Activated CD4-positive, CD25-positive, alpha-beta regulatory T cell (primary cell): ENCODE data around the gene COL20A1.

Experiments
- DNase-seq, 4 experiments: peaks; one replicate each; lab custom pipeline; 2025; lab: John Stamatoyannopoulos, UW

COL20A1 gene

DNA sequence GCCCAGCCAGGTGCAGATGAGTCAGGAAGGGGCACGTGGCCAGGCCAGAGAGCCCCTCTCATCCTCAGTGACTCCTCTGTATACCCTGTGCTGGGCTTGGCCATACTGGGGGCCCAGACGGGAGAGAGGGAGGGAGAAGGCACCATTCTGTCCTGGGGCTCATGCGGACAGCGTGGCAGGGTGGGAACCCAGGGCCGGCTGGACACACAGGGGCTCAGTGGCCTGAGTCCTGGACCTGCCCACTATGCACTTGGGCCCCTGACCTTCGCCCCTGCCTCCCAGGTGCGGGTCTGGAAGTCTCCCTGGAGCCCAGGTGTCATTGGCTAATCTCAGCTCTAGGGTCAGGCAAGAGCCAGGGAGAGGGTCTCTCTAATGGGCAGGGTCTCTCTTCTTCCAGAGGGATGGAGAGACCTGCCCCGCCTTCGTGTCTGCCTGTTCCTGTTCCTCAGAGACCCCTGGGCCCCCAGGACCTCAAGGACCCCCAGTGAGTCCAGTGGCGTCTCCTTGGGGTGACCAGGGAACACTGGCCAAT, 27.7 kb downstream of the COL20A1 start:
- DNase-seq, result no peak

DNA sequence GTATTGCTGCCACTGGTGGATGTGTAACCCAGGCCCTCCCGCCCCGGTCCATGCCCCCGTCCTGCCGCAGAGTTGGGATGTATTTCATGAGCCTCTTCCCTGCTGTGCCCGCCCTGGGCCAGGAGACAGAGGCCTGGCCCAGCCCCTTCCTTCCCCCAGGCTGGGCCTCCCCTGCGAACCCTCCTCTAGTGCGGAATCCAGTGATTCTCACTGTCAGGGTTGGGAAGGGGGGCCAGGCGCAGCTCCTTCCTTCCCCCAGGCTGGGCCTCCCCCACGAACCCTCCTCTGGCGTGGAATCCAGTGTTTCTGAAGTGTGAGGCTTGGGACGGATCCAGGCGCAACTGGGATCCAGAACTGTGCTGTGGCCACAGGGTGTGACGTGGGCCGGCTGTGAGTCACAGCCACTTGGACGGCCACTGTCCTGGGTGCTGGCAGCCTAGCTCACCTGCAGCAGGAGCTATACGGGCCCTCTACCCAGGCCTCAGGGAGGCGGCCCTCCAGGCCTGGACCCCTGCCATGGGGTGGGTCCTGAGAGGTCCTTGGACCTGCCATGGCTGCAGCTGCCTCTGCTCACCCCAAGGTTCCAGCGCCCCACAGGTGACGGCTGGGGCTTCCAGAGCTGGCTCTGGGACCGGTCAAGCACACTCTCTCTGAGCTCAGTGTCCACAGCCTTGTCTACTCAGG, 28.3 kb downstream of the COL20A1 start:
- DNase-seq, result no peak

DNA sequence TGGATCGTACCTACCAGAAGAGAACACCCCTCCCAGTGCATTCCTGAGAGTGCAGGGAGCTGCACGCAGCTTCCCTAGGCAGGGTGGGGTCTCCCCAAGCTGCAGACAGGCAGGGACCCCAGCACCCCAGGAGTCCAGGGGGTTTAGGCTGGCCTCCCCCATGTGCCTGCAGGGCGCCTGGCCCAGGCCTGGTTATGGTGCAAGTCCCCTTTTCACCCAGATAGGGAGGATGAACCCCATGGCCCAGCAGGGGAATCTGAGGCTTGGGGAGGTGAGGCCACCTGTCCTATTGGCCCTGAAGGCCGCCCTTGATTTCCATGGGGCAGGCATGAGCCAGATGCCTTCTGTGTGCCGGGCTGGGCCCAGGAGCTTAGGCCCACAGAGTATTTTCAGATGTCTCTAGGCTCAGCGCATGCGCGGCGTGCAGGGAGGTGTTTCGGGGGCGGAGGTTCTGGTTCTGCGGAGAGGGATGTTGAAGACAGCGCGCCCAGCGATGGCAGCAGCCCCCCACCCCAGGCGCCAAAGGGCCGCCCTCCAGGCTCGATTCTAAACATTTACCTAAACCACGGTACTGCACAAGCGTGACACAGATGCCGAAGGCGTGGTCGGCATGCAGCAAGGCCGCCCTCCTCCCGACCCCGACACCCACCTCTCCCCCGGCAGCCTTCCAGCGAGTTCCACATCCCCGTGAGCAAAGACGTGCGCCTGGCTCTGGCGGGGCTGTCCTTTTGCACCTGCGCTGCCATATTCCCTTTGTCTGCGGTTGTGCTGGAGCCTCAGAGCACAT, 29.4 kb downstream of the COL20A1 start:
- no peak for DNase-seq

DNA sequence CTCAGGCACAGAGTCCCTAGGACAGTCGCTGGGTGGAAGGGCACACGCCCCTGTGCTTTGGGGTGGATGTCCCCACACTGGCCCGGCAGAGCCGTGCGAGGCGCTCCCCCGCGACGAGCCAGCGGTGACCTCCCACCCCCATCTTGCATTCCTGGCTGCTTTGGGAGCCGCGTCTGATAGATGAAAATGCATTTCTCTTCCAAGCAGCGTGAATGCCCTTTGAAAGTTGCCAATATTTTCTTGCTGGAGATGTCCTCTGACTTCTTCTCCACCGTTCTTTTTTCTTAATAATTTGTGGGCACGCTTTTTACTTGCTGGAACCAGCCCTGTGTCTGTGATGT, 29.9 kb downstream of the COL20A1 start:
- DNase-seq, result no peak

DNA sequence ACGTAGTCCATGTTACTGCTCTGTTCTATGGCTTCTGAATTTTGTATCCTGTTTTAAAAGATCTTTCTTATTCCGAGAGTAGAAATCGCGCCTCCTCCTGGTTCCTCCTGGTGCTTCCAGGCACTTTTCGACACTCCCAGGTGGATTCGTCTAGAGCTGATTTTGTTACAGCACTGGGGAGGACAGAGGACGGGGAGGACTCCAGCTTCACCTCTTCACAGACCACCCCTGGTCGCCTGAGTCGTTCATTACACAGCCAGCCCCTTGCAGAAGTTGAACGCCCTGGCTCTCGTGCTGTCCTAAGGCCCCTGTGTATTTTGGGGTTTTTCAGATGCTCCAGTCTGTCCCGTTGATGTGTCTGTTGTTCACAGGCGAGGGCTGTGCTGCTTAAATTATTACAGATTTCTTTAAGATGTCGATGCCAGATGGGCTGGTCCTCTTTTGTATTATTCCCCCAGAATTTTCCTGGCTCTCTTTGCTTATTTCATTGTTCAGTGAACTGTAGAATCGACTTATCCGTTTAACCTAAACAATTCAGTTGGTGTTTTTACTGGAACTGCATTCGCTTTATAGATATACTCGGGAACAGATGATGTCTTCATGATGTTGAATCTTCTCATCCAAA, 30.5 kb downstream of the COL20A1 start:
- DNase-seq, result no peak

DNA sequence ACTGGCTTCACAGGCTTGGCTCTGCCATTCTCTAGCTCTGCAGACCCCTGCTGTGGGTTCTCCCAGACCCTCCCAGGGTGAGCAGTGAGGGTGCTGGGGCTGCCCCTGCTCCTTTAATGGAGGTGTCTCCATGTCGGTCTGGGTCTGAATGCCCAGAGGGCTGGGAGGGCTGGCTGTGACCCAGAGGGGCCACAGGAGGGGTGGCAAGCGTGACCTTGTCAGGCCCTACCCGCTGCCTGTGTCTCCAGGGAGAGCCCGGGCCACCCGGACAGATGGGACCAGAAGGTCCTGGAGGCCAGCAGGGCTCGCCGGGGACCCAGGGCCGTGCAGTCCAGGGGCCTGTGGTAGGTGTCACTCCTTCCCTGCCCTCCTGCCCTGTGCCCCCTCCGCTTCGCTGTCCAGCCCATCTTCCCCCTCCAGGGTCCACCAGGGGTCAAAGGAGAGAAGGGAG, 32.1 kb downstream of the COL20A1 start:
- no peak for DNase-seq

DNA sequence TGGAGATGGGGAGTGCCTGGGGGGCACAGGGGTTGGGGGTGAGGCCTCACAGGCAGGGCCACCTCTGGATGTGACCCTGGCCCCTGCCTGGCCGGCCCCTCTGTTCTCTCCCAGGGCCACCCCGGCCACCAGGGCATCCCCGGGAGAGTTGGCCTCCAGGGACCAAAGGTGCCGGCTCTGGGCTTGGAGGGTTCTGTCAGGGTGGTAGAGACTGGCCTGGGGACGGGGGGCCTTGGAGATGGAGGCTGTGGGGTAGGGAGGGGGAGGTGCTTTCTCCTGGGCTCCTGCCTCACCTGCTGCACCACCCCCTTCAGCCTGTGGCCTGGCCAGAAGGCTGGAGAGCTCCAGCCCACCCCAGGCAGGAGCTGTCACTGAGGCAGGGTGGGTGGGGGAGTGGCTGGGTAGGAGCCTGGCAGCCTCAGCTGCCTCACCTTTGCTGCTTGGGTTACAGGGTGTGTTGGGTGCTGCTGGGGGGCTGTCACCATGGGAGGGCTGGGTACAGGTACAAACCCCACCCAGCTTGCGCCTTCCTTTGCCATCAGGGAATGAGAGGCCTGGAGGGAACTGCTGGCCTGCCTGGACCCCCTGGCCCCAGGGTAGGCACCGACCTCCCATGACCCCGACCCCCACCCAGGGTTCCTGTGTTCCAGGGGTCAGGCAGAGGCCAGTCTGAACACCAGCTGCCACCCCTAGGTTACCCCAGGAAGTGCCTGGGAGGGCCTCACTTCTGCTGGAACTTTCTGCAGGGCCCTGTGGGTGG, 32.7 kb downstream of the COL20A1 start:
- DNase-seq, result no peak

DNA sequence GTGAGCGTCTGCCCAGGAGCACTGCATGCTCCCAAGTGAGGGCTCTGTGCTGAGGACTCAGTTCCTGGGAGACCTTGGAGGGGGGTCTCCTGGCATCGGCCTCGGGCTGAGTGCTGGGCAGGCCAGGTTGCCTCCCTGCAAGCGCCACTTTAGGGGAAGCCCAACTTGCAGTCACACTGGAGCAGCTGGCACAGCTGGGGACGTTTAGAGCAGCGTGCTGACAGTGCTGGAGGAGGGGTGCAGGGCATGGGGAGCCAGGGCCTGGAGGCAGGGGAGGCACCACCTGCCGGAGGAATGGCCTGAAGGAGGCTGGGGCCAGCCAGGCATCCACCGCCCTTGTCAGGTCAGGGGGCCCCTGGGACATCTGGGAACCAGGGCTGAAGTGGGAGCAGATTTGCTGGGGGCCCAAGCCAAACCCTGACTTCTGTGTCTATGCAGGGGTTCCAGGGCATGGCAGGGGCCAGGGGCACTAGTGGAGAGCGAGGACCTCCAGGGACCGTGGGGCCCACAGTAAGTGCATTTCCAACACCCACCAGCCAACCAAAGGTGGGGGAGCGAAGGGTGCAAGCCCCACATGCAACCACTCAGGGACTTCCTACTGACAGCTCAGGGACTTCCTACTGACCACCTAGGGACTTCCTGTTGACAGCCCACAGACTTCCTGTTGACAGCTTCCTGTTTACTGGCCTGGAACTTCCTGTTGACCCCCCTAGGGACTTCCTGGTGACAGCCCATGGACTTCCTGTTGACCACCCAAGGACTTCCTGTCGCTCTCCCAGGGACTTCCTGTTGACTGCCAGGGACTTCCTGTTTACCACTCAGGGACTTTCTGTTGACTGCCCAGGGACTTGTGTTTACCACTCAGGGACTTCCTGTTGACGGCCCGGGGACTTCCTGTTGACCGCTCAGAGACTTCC, 33.6 kb downstream of the COL20A1 start:
- DNase-seq, result no peak

DNA sequence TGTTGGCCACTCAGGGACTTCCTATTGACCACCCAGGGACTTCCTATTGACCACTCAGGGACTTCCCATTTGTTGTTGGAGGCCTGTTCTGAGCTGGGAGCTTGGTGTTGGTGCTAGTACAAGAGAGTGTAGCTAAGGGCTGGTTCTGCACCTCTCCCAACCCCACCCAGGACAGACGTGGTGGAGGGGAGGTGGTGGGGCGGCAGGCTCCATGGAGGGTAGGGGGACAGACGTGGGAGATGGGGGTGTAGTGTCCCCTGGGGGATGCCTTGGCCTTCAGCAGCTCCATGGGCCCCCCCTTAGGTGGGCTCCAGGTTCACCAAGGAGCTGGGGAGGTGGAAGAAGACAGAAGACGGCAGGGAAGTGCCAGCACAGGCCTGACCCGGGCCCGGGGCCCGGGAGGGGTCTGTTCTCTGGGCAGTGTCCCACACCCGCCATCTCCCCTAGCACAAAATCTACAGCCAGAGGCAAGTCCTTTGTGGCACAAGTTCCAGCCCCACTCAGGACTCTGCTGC, 34.3 kb downstream of the COL20A1 start:
- no peak for DNase-seq

DNA sequence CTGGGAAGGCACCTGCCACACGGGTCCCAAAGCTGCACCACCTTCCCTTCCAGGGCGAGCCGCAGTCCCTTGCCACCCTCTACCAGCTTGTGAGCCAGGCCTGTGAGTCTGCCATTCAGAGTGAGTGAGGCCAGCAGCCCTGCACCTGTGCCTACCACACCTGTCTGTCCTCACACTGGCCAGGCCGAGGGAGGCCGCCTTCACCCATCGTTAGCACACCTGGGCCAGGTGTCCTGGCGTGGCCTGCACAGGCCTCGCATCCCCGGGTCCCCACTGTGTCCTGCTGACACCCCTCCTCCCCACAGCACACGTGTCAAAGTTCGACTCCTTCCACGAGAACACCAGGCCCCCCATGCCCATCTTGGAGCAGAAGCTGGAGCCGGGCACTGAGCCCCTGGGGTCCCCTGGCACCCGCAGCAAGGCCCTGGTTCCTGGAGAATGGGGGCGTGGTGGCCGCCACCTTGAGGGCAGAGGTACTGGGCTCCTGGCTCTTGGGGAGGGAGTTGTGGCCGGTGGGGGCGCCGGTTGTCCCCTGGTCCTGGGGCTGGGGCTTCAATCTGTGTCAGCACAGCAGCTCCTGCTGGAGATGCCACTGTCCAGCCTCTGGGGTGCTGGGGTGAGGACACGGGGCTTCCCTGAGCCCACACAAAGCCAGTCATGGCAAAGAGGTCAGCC, 35.2 kb downstream of the COL20A1 start:
- no peak for DNase-seq

DNA sequence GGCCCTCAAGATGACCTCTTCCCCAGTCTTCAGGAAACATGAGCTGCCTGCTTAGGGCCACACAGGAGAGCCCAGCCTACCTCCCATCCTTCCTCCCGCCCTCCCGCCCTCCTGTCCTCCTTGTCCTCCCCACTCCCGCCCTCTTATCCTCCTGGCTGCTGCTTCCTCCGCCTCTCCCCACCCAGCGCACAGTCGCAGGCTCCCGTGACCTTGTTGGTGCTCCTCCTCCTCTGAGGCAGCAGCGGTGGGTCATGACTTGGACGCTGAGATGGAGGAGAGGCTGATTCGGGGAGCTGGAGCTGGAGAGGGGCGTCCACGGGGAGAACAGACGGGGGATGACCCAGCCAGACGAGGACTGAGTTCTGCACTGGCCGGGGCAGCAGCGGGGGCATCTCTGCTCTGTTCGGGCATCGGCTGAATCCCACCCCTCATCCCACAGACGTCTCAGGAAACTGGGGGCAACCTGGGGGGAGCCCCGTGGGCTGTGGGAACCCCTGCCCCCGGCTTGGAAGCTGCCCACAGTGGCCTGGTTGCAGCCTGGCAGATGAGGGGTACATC, 35.8 kb downstream of the COL20A1 start:
- DNase-seq, result no peak

DNA sequence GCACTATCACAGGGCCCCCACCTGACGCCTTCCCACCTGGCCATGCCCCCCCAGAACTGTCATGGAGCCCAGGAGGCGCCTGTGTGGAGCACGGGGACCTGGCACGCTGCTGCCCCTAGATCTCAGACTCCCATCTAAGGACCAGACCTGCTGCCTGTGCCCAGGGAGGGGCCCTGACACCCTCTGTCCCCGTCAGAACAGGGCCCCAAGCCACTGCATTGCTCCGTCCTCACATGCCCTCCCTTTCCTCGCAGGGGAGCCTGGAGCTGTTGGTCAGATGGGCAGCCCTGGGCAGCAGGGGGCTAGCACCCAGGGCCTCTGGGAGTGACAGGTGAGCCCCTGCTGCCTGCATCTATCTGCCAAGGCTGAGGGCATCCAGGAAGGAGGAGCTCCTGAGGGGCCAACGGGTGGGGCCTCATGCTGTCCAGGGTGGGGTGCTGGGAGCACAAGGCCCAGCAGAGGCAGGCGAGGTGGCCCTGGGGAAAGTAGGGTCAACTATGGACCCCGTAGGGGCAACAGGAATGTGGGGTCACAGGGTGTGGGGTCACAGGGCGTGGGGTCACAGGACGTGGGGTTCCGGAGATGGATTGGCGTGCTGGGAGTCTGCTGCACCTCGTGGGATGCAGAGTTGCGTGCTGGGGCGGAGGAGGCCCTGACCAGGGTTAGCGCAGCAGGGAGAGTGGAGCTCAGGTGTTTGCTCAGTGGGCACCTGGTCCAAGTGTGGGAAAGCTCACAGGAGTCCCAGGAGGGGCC, 36.5 kb downstream of the COL20A1 start:
- DNase-seq, result no peak

DNA sequence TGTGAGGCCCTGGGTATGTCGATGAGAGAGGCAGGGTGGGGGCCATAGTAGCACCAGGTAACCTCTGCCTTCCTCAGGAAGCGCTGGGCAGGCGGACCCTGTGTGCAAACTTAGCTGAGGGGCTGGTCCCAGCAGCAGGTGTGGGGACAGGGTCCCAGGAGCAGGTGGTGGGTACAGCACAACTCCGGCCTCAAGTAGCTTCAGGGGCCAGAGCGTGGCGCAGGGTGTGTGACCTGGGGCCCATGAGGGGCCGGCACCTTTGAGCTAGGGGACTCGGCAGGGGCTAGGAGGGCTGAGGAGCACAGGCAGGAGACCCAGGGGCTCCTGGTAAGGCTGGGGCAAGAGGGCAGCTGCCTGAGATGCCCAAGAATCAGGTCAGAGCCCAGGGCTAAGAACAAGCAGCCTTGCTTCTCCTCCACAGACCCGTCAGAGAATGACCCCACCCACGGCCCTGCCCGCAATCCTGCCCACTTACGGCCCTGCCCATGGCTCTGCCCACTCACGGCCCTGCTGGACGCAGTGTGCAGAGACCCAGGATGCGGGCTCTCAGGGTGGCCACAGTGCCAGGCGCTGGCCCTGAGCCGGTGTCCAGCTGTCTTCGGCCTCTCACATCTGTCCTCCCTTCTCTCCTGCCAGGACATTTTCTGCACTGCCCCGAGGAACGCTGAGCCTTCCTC, 37.2 kb downstream of the COL20A1 start:
- DNase-seq, result no peak

DNA sequence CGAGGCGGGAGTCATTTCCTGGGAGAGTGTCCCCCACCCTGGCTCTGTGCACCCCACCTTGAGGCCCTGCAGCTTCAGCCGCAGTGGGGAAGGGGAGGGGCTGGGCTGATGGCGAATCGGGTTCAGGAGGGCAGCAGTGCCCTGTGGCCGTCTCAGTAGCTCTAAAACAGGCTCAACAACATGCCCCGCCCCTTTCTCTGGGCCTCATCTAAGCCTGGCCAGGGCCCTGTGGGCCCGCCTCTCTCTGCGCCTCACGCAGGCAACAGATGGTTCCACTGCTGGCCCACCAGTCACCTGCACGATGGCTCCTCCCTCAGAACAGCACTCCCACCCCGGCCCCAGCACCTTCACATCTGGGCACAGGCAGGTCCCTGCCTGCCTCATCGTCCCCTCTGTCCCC, 38.0 kb downstream of the COL20A1 start:
- DNase-seq, result no peak

DNA sequence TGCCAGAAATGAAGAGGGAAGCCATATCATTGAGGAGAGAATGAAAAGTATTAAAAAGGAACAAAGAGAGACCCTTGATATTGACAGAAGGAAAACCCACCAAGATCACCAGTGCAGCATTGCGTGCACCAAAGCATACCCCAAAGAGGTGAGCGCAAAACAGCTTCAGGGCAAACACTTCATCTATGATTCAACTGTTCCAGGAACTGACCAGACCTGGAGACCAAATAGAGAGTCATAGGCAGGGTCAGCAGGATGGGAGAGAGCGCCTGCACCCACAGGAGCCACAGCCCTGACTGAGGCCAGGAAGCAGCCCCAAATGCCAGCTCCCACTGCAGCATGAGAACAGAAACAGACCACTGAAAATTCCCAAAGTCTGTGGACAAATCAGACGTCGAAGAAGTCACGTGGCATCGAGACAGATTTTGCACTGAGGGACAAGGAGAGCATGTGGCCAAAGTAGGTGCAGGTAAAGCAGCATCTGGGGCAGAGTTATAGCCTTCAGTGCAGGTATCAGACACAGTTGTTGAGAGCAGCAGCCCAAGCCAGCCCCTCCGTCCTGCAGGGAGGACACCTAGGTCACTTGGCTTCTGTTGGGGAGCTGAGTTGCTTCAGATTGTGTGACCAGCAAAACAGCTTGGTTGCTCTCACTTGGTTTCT, 38.9 kb downstream of the COL20A1 start:
- no peak for DNase-seq

DNA sequence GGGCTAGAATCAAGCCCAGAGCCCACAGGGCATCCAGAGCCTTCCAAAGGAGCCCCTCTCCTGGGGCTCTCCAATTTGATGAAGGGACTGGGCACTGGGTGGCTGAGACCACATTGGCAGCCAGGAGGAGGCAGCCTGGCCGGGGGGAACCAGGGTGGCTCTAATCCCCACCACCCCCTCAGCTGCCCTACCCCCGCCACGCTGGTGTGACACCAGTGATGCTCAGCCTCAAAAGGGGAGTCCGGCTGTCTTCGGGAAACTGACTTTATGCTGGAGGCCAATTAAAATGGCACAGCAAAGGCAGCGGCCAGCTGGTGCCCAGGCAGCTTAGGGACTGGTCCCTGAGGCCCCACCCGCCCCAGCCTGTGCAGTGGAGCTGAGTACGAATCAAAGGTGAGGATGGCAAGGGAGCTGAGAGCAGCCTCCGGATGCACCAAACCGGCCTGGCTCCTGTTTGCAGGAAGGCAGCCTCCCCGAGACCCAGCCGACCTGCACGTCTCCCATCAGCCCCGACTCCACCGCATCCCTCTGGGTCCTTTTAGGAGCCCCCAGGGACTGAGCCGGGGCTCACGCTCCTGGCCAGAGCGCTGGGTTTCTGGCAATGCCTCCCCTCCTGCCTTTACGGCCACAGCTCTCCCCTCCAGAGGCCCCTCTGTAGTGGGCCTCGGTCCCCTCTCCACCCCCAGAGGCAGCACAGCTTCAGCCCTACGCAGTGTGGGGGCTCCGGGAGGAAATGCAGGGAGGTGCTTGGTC, 39.7 kb downstream of the COL20A1 start:
- no peak for DNase-seq

DNA sequence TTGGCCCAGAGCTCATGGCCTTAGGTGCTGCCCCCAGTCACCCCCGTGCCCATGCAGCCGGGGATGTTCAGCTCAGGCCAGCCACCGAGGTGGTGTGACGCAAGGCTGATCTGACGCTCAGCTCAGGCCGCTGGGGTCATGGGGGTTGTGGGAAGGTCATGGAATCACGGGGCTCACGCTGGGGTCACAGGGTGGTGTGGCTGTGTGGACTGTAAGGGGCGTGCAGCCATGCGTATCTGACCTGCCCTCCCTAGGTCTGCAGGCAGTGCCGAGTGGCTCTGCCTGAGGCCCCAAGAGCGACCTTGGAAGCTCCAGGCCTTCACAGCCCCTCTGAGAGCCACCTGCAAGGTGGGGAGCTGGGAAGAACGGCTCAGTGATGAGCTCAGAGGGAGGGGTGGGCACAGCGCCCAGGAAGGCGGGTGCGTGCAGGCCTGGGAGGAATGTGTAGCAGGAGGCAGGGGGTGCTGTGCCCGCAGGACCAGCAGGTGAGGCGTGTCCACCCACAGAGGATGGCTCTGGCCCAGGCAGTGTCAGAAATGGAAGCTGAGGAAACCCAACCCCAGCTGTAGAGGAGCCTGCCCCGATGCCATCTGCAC, 40.4 kb downstream of the COL20A1 start:
- DNase-seq, result no peak
